Measurements from ENCODE around the gene ALK.

GRCh38 chr2:29241341-29241740 lies 680.0 kb downstream of the ALK start:
- TF ChIP-seq CTCF (IDR thresholded peaks at IDR 0.05) (no peak), FOXM1 (IDR thresholded peaks at IDR 0.05; ENCODE audit: low read depth) (no peak)
